HFF-Myc (cell line): Measurements from ENCODE around the gene VPS26C.

Experiments used
- DNase-seq: peaks from one replicate; pipeline ENCODE4 v3.0.0-alpha.2; 2011; ENCODE audit warnings: low read depth; ENCODE audit errors: extremely low read depth
- H3K4me3 ChIP-seq: replicated peaks from 2 replicates; pipeline ENCODE4 v1.5.1; 2011; ENCODE audit warnings: low read depth, mild to moderate bottlenecking, control low read depth, low read length
- TF ChIP-seq, protein P1 (sequence below): IDR thresholded peaks from 2 replicates; pipeline ENCODE4 v1.5.1; 2012; ENCODE audit warnings: mild to moderate bottlenecking, low read depth, low read length, control low read depth; ENCODE audit errors: missing control alignments

Gene VPS26C

DNA sequence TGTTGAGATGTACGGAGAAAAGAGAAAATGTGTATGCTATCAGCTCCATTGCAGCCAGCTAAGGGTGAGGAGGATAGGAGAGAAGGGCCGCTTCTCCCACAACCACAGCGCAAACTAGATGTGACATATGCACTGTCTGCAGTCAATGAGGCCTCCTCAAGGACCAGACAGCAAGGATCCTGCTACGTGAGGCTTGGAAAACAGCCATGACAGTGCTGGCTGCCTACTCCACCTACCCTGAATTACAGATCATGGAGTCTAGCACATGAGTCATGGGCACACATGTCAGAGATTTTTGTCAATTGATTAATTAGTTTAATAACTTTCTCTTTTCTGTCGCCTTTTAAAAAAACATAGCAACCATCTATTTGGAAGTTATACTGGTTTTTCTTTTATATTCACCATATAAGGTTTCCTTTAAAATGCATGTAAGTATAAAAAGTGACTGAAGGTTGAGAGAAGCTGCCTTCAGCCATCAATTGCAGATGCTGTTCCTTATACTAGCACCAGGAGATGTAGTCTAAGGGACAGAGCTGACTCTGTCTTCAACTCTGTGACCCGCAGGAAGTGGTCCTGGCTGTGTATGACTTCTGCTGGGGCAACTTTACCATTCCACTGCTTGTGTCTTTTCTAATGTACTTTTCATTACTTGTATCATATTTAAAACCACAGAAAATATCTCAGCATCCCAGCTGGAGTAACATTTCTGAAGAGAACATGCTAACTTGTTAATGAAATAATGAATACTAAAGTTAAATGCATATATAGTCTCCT, 3.1 kb downstream of the VPS26C start:
- TF ChIP-seq, protein P1, sequence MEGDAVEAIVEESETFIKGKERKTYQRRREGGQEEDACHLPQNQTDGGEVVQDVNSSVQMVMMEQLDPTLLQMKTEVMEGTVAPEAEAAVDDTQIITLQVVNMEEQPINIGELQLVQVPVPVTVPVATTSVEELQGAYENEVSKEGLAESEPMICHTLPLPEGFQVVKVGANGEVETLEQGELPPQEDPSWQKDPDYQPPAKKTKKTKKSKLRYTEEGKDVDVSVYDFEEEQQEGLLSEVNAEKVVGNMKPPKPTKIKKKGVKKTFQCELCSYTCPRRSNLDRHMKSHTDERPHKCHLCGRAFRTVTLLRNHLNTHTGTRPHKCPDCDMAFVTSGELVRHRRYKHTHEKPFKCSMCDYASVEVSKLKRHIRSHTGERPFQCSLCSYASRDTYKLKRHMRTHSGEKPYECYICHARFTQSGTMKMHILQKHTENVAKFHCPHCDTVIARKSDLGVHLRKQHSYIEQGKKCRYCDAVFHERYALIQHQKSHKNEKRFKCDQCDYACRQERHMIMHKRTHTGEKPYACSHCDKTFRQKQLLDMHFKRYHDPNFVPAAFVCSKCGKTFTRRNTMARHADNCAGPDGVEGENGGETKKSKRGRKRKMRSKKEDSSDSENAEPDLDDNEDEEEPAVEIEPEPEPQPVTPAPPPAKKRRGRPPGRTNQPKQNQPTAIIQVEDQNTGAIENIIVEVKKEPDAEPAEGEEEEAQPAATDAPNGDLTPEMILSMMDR, result no peak
- DNase-seq, result no peak
- no peak overlapping the region for H3K4me3 ChIP-seq

DNA sequence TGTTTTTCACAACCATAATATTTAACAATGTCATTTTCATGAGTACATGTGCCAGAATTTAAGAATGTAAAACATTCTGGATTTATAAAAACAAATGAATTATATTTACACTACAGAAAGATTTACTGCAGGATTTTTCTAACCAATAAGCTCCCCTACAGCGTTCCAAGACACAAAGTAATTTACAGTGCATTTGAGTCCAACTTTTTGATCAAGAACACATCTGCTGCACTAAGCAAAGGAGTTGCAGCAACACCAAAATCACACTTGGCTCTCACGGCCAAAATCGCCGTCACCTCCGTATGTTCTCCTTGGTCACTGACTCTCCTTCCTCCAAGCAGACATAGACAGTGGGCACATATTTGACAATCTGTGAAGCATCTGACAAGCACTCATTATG, 7.7 kb downstream of the VPS26C start:
- DNase-seq, result no peak

DNA sequence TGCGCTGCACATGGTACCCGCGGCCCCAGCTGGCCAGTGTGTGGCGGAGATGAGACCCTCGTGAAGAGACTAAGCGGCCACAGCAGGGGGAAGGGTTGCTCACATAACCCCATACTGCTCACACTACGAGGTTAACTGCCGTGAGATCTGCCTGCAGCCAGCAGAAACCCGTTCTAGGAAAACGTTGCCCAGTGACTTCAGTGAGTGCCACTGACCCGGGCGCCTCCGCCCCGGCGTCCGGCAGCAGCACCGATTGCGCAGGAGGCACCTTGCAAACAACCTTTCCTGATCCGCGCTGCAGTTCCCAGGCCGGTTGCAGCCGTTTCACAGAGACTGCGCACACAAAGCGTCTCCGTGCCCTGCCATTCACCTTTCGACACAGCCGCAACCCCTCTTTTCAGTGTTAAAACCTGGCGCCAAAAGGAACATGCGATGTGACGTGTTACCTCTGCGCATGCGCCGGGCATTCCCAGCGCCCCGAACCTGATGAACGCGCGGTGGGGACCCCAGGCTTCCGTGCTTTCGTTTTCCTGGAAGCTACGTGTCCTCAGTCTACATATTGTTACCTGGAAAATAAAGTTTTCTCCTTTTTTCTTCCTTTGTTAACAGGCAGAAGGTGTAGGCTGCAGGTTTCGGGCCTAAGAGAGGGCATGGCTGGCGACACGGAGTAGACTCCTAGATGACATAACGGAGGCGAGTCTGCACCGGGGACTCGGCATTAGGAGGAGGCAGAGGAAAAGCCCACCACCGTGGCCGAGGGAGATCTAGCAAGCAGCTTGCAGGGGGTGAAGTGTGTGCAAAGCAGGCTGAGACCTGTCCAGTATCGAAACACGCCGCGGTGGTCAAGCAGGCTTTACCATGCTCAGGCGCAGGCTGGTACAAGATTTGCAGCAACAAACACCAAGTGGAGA, 8.9 kb downstream of the VPS26C start:
- TF ChIP-seq, protein P1, result no peak
- H3K4me3 ChIP-seq, result peak overlapping the region; percentile 46
- no peak for DNase-seq

More for the DNA sequence above, 7.7 kb downstream of the VPS26C start:
- no peak overlapping the region for H3K4me3 ChIP-seq
- TF ChIP-seq, protein P1, result no peak

DNA sequence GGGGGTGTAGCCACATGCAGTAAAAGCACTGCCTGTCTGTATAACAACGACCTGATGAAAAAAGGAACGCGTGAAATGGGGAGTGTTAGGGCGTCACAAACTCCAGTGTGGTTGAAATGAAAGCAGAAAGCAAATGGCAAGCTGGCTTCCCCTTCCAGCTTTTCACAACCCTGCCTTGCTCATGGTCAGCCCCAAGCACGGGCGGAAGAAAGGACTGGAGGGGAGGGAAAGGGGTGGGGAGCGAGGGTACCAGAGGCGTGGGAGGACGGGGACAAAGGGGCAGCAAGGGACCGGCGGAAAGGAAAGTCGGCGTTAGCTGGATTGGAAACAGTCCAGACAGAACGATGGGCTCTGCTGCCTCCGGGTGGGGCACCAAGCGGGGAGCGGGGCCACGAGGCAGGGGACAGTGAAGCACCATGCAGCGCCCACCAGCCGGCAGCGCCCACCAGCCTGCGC, 9.6 kb downstream of the VPS26C start:
- TF ChIP-seq, protein P1, result no peak
- H3K4me3 ChIP-seq, result peak overlapping the region; percentile 46
- no peak for DNase-seq

DNA sequence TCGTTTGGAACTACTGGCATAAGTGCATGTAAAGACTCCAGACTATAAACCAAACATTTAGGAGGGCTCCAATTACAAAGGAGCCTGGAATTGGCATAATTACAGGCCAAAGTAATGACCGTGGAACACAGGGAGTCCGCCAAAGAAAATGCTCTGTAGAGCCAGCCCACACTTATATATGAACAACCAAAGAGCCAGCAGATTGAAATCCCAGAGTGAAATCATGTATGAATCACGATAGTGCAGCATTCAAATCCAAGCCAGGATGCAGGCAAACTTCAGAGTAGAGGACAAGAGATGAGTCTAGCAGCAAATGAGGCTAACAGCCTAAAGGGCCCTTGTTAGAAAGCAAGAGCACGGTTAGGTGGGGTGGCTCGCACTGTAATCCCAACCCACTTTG, 13.1 kb downstream of the VPS26C start:
- DNase-seq, result no peak
- H3K4me3 ChIP-seq, result no peak overlapping the region
- TF ChIP-seq, protein P1, result no peak

DNA sequence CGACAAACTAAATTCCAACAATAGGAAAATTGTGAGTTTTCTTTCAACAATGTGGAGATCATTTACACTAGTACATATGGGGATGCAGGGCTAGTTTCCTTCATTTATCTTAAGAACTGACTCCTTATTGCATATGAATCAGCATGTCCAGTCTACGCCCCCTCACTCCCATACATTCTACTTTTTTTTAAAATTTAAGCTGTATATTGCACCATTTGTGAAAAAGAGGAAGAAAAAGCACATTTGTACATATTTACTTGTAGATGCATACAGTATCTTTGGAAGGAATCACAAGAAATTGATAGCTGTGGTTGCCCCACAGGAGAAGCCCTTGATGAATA, 15.9 kb downstream of the VPS26C start:
- TF ChIP-seq, protein P1, result no peak
- no peak overlapping the region for H3K4me3 ChIP-seq
- no peak for DNase-seq
